DMS53 (cell line): Measurements from ENCODE around the gene GUCY2D.

Source experiments
- DNase-seq: peaks from one replicate; lab custom pipeline; 2025; lab: John Stamatoyannopoulos, UW

GUCY2D gene

GRCh38 chr17:7992516-7992915 is 9.9 kb upstream of the GUCY2D start:
- DNase-seq, result no peak

- peak; percentile 53 for DNase-seq
Measured at GRCh38 chr17:7992924-7993323, 9.5 kb upstream of the GUCY2D start.

GRCh38 chr17:7993972-7994589 is 8.3 kb upstream of the GUCY2D start:
- no peak for DNase-seq

GRCh38 chr17:7995724-7996123 is 6.7 kb upstream of the GUCY2D start:
- no peak for DNase-seq

- DNase-seq, result peak; percentile 72
Measured at GRCh38 chr17:7997186-7997585, 5.2 kb upstream of the GUCY2D start.

GRCh38 chr17:8002721-8003593 is 542 bp downstream of the GUCY2D start:
- no peak for DNase-seq

GRCh38 chr17:8003594-8004181 is 1.3 kb downstream of the GUCY2D start:
- no peak for DNase-seq

- no peak for DNase-seq
Measured at GRCh38 chr17:8004899-8005298, 2.5 kb downstream of the GUCY2D start.

GRCh38 chr17:8005357-8005756 is 2.9 kb downstream of the GUCY2D start:
- no peak for DNase-seq

- DNase-seq, result no peak
Measured at GRCh38 chr17:8005967-8006730, 3.7 kb downstream of the GUCY2D start.

- no peak for DNase-seq
Measured at GRCh38 chr17:8006836-8007680, 4.6 kb downstream of the GUCY2D start.

GRCh38 chr17:8007836-8008235 is 5.4 kb downstream of the GUCY2D start:
- DNase-seq, result no peak

GRCh38 chr17:8012045-8012580 is 9.7 kb downstream of the GUCY2D start:
- DNase-seq, result no peak

- DNase-seq, result no peak
Measured at GRCh38 chr17:8012996-8013640, 10.7 kb downstream of the GUCY2D start.

GRCh38 chr17:8013731-8014557 is 11.5 kb downstream of the GUCY2D start:
- no peak for DNase-seq

- DNase-seq, result no peak
Measured at GRCh38 chr17:8014558-8014850, 12.1 kb downstream of the GUCY2D start.

- no peak for DNase-seq
Measured at GRCh38 chr17:8015236-8015956, 13.0 kb downstream of the GUCY2D start.

GRCh38 chr17:8015957-8016631 is 13.7 kb downstream of the GUCY2D start:
- DNase-seq, result peak; percentile 47
